Liver (tissue), 3 donors: Measurements from ENCODE around the gene PPARD.

Experiments
- EGR1 ChIP-seq, 2 donors: IDR thresholded peaks; 2 replicates each; pipeline ENCODE4 v1.6.1; 2016 to 2018; ENCODE audit warnings: antibody characterized with exemption in 2 of 2, low read depth in 2 of 2
- GABPA ChIP-seq, 2 donors: IDR thresholded peaks in 1 of 2; conservative IDR thresholded peaks in 1 of 2; 2 replicates each; pipeline ENCODE4 v1.6.1; 2016; ENCODE audit warnings: antibody characterized with exemption in 2 of 2, mild to moderate bottlenecking in 1 of 2, moderate library complexity in 1 of 2
- HNF4G ChIP-seq: IDR thresholded peaks from 2 replicates; pipeline ENCODE4 v1.6.1; 2016; ENCODE audit warnings: antibody characterized with exemption
- JUND ChIP-seq, 2 donors: IDR thresholded peaks; 2 replicates each; pipeline ENCODE4 v1.6.1; 2016; ENCODE audit warnings: antibody characterized with exemption in 2 of 2
- NR2F2 ChIP-seq: IDR thresholded peaks from 2 replicates; pipeline ENCODE4 v1.6.1; 2016; ENCODE audit warnings: antibody characterized with exemption
- RAD21 ChIP-seq, 2 donors: IDR thresholded peaks; 2 replicates each; pipeline ENCODE4 v1.6.1; 2016; ENCODE audit warnings: antibody characterized with exemption in 2 of 2, mild to moderate bottlenecking in 2 of 2
- RXRA ChIP-seq, 2 donors: IDR thresholded peaks; 2 replicates each; pipeline ENCODE4 v1.6.1; 2017 to 2018; ENCODE audit warnings: antibody characterized with exemption in 2 of 2, mild to moderate bottlenecking in 1 of 2
- SP1 ChIP-seq: IDR thresholded peaks from 2 replicates; pipeline ENCODE4 v1.6.1; 2018; ENCODE audit warnings: antibody characterized with exemption, mild to moderate bottlenecking
- TAF1 ChIP-seq: conservative IDR thresholded peaks from 2 replicates; pipeline ENCODE4 v1.6.1; 2016; ENCODE audit warnings: antibody characterized with exemption, mild to moderate bottlenecking
- YY1 ChIP-seq: IDR thresholded peaks from 2 replicates; pipeline ENCODE4 v1.6.1; 2016; ENCODE audit warnings: antibody characterized with exemption, mild to moderate bottlenecking
- TF ChIP-seq, protein P1 (sequence below): IDR thresholded peaks from 2 replicates; pipeline ENCODE4 v1.6.1; 2016; ENCODE audit warnings: antibody characterized with exemption
- TF ChIP-seq, protein P2 (sequence below): fragments of 150-350 bp; IDR thresholded peaks from 2 replicates; pipeline ENCODE4 v1.5.1; 2017; ENCODE audit warnings: improper control_type of control experiment, low read depth, low read length; ENCODE audit not compliant: missing input control
- TF ChIP-seq, protein P3 (sequence below): IDR thresholded peaks from 2 replicates; pipeline ENCODE4 v1.6.1; 2016; ENCODE audit warnings: antibody characterized with exemption
- TF ChIP-seq, protein P4 (sequence below): IDR thresholded peaks from 2 replicates; pipeline ENCODE4 v1.6.1; 2016; ENCODE audit warnings: antibody characterized with exemption, mild to moderate bottlenecking
- donor health status: healthy.
- donor health status: healthy.

DNA sequence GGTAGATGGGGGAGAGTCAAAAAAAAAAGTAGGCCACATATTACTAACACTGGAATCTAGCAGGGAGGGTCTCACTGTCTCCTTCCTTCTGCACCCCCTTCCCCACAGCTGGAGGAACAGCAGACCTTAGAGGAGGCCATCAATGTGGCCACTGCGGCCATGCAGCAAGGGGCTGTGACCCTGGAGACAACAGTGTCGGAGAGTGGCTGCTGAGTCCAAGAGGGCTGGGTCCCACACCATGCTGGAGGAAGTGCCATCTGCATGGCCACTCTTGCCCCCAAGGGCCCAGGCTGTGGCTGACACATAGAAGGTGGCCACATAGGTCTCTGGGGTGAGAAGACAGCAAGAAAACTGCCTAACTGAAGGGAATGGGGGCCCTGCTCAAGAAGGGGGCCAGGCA, 47.3 kb upstream of the PPARD start:
- TF ChIP-seq, protein P1, sequence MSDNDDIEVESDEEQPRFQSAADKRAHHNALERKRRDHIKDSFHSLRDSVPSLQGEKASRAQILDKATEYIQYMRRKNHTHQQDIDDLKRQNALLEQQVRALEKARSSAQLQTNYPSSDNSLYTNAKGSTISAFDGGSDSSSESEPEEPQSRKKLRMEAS, result no peak
- TF ChIP-seq, protein P2, sequence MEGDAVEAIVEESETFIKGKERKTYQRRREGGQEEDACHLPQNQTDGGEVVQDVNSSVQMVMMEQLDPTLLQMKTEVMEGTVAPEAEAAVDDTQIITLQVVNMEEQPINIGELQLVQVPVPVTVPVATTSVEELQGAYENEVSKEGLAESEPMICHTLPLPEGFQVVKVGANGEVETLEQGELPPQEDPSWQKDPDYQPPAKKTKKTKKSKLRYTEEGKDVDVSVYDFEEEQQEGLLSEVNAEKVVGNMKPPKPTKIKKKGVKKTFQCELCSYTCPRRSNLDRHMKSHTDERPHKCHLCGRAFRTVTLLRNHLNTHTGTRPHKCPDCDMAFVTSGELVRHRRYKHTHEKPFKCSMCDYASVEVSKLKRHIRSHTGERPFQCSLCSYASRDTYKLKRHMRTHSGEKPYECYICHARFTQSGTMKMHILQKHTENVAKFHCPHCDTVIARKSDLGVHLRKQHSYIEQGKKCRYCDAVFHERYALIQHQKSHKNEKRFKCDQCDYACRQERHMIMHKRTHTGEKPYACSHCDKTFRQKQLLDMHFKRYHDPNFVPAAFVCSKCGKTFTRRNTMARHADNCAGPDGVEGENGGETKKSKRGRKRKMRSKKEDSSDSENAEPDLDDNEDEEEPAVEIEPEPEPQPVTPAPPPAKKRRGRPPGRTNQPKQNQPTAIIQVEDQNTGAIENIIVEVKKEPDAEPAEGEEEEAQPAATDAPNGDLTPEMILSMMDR, result no peak
- TF ChIP-seq, protein P3, sequence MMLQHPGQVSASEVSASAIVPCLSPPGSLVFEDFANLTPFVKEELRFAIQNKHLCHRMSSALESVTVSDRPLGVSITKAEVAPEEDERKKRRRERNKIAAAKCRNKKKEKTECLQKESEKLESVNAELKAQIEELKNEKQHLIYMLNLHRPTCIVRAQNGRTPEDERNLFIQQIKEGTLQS, result no peak
- TF ChIP-seq SP1, result no peak
- no peak for TF ChIP-seq NR2F2
- TF ChIP-seq YY1, result no peak
- TF ChIP-seq, protein P4, sequence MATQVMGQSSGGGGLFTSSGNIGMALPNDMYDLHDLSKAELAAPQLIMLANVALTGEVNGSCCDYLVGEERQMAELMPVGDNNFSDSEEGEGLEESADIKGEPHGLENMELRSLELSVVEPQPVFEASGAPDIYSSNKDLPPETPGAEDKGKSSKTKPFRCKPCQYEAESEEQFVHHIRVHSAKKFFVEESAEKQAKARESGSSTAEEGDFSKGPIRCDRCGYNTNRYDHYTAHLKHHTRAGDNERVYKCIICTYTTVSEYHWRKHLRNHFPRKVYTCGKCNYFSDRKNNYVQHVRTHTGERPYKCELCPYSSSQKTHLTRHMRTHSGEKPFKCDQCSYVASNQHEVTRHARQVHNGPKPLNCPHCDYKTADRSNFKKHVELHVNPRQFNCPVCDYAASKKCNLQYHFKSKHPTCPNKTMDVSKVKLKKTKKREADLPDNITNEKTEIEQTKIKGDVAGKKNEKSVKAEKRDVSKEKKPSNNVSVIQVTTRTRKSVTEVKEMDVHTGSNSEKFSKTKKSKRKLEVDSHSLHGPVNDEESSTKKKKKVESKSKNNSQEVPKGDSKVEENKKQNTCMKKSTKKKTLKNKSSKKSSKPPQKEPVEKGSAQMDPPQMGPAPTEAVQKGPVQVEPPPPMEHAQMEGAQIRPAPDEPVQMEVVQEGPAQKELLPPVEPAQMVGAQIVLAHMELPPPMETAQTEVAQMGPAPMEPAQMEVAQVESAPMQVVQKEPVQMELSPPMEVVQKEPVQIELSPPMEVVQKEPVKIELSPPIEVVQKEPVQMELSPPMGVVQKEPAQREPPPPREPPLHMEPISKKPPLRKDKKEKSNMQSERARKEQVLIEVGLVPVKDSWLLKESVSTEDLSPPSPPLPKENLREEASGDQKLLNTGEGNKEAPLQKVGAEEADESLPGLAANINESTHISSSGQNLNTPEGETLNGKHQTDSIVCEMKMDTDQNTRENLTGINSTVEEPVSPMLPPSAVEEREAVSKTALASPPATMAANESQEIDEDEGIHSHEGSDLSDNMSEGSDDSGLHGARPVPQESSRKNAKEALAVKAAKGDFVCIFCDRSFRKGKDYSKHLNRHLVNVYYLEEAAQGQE, result no peak
- TF ChIP-seq RAD21 (IDR thresholded peaks at IDR 0.05), result no peak
- no peak for TF ChIP-seq HNF4G
- no peak for TF ChIP-seq RXRA (IDR thresholded peaks at IDR 0.05)
- TF ChIP-seq EGR1 (IDR thresholded peaks at IDR 0.05; ENCODE audit: low read depth in 2 of 2), result no peak
- TF ChIP-seq TAF1, result no peak
- TF ChIP-seq JUND (IDR thresholded peaks at IDR 0.05), result no peak
- TF ChIP-seq GABPA (IDR thresholded peaks at IDR 0.05 in 1 of 2, conservative IDR thresholded peaks at IDR 0.05 in 1 of 2), result no peak
